OCI-LY3 (cell line): ENCODE data around the gene CYP4F2.
"Not testable (repeated sequence)": the region's sequence is repeated elsewhere in the genome, so short reads cannot be mapped to it uniquely, and the experiment has no call there.

Experiments used
- H2AFZ ChIP-seq: fragments of 200-600, 300-600 bp; shearing (Covaris generic); 2 replicates; pipeline ENCODE4 v1.6.0; 2014; ENCODE audit warnings: antibody characterized with exemption, low read depth, low read length
- H3K27ac ChIP-seq: fragments of 200-600, 300-600 bp; sonication (generic); 2 replicates; pipeline ENCODE4 v1.5.1; 2014; ENCODE audit warnings: mild to moderate bottlenecking, low read length, moderate library complexity, mixed read lengths
- H3K27me3 ChIP-seq: fragments of 200-600, 300-600 bp; sonication (generic); 2 replicates; pipeline ENCODE4 v1.6.1; 2014; ENCODE audit warnings: low read depth, low read length, mixed read lengths
- H3K36me3 ChIP-seq: fragments of 200-600, 300-600 bp; sonication (generic); replicated peaks from 2 replicates; pipeline ENCODE3; 2014; ENCODE audit warnings: low read depth, low read length, mixed read lengths
- H3K4me1 ChIP-seq: fragments of 300-600, 200-600 bp; sonication (generic); 2 replicates; pipeline ENCODE4 v1.6.1; 2014; ENCODE audit warnings: low read length, mixed read lengths
- H3K4me2 ChIP-seq: fragments of 200-600, 300-600 bp; sonication (generic); 2 replicates; pipeline ENCODE4 v1.6.1; 2014; ENCODE audit warnings: low read length, mixed read lengths
- H3K4me3 ChIP-seq: fragments of 300-600, 200-600 bp; sonication (generic); 2 replicates; pipeline ENCODE4 v1.5.1; 2014; ENCODE audit warnings: antibody characterized with exemption, mild to moderate bottlenecking, low read length, moderate library complexity
- H3K79me2 ChIP-seq: fragments of 300-600, 200-600 bp; shearing (Covaris generic); 2 replicates; pipeline ENCODE4 v1.6.1; 2014; ENCODE audit warnings: mild to moderate bottlenecking, low read length, mixed read lengths
- H3K9ac ChIP-seq: fragments of 300-600, 200-600 bp; shearing (Covaris generic); 2 replicates; pipeline ENCODE4 v1.6.0; 2014; ENCODE audit warnings: mild to moderate bottlenecking, low read length, moderate library complexity
- H3K9me3 ChIP-seq: fragments of 200-600, 300-600 bp; shearing (Covaris generic); 2 replicates; pipeline ENCODE4 v1.6.1; 2014; ENCODE audit warnings: low read length, mixed read lengths; ENCODE audit not compliant: insufficient read depth
- H4K20me1 ChIP-seq: fragments of 200-600, 300-600 bp; sonication (generic); 2 replicates; pipeline ENCODE4 v1.6.1; 2016; ENCODE audit warnings: low read length, mixed read lengths; ENCODE audit not compliant: insufficient read depth
- CTCF ChIP-seq: fragments of 200-600, 300-600 bp; sonication (generic); IDR thresholded peaks from 2 replicates; pipeline ENCODE4 v1.5.1; 2014; ENCODE audit warnings: antibody characterized with exemption, low read length, low read depth
- EZH2phosphoT487 ChIP-seq: fragments of 200-600 bp; shearing (Covaris generic); IDR thresholded peaks from 2 replicates; pipeline ENCODE4 v1.6.1; 2018; ENCODE audit warnings: antibody characterized with exemption, mixed run types, low read depth

CYP4F2 gene

GRCh38 chr19:15936950-15937349 lies 39.1 kb upstream of the CYP4F2 start:
- no peak overlapping the region for H3K4me2 ChIP-seq
- H2AFZ ChIP-seq, result no peak overlapping the region
- no peak for TF ChIP-seq EZH2phosphoT487
- TF ChIP-seq CTCF, result no peak
- no peaks in the 10 kb centered on the region; the same call in 1 of the 2 replicates for H3K27me3 ChIP-seq
- H4K20me1 ChIP-seq, result no peaks in the 10 kb centered on the region
- H3K9ac ChIP-seq, result no peak overlapping the region
- H3K4me1 ChIP-seq, result no peaks in the 10 kb centered on the region
- H3K79me2 ChIP-seq, result no peaks in the 10 kb centered on the region
- no peak overlapping the region for H3K4me3 ChIP-seq
- no peaks in the 10 kb centered on the region for H3K36me3 ChIP-seq
- no peak overlapping the region for H3K27ac ChIP-seq
- no peaks in the 10 kb centered on the region for H3K9me3 ChIP-seq

- H3K27me3 ChIP-seq, result no peaks in the 10 kb centered on the region; the same call in 1 of the 2 replicates
- no peaks in the 10 kb centered on the region for H3K9me3 ChIP-seq
- no peak overlapping the region for H3K4me3 ChIP-seq
- no peaks in the 10 kb centered on the region for H4K20me1 ChIP-seq
- no peak for TF ChIP-seq EZH2phosphoT487
- no peak for TF ChIP-seq CTCF
- no peaks in the 10 kb centered on the region for H3K36me3 ChIP-seq
- H3K4me1 ChIP-seq, result no peaks in the 10 kb centered on the region
- no peak overlapping the region for H2AFZ ChIP-seq
- no peak overlapping the region for H3K4me2 ChIP-seq
- H3K79me2 ChIP-seq, result no peaks in the 10 kb centered on the region
- H3K27ac ChIP-seq, result no peak overlapping the region
- H3K9ac ChIP-seq, result no peak overlapping the region
These were observed 38.3 kb upstream of the CYP4F2 start for GRCh38 chr19:15936173-15936572.

- Histone ChIP-seq H3K4me3 (no peak overlapping the region), H3K27me3 (no peaks in the 10 kb centered on the region; the same call in 1 of the 2 replicates), H3K36me3 (no peaks in the 10 kb centered on the region), H3K4me1 (no peaks in the 10 kb centered on the region), H3K9me3 (0 out of 2 replicates have a peak, but pooled peaks cover 5% of the 10 kb centered on the region), H3K27ac (no peak overlapping the region), H3K79me2 (no peaks in the 10 kb centered on the region), H4K20me1 (no peaks in the 10 kb centered on the region), H3K9ac (no peak overlapping the region), H2AFZ (no peak overlapping the region), H3K4me2 (no peak overlapping the region)
- no peak for TF ChIP-seq CTCF
- TF ChIP-seq EZH2phosphoT487, result no peak
These were observed 37.4 kb upstream of the CYP4F2 start for GRCh38 chr19:15935167-15935702.

GRCh38 chr19:15934332-15935078 lies 36.6 kb upstream of the CYP4F2 start, which contains the start of gene CYP4F11:
CYP4F11 (minus strand) TSS chr19:15934529; CDS start chr19:15934408, 121 bp downstream.
- Histone ChIP-seq H3K27ac (no peak within 1 kb of the TSS), H2AFZ (no peak within 1 kb of the TSS)

GRCh38 chr19:15933761-15934331 lies 36.0 kb upstream of the CYP4F2 start:
- not testable (repeated sequence) for H3K79me2 ChIP-seq, H3K4me2 ChIP-seq, H2AFZ ChIP-seq, H3K4me3 ChIP-seq, H3K9me3 ChIP-seq, H3K4me1 ChIP-seq, H4K20me1 ChIP-seq, H3K9ac ChIP-seq, H3K36me3 ChIP-seq, H3K27me3 ChIP-seq, H3K27ac ChIP-seq

More at GRCh38 chr19:15934332-15935078, 36.6 kb upstream of the CYP4F2 start, which contains the start of gene CYP4F11:
- H3K36me3 ChIP-seq, result no peaks in the 10 kb centered on the region
- H3K9me3 ChIP-seq, result 0 out of 2 replicates have a peak, but pooled peaks cover 5% of the 10 kb centered on the region
- H3K27me3 ChIP-seq, result no peaks in the 10 kb centered on the region
- no peak within 1 kb of the TSS for H3K4me2 ChIP-seq
- H3K79me2 ChIP-seq, result no peaks in the 10 kb centered on the region
- no peak within 1 kb of the TSS for H3K4me3 ChIP-seq
- no peaks in the 10 kb centered on the region for H4K20me1 ChIP-seq
- no peaks in the 10 kb centered on the region for H3K4me1 ChIP-seq
- TF ChIP-seq EZH2phosphoT487, result no peak
- no peak for TF ChIP-seq CTCF
- H3K9ac ChIP-seq, result no peak within 1 kb of the TSS
